Bronchial epithelial cell (primary cell): ENCODE measurements around the gene CREM. TPM values are rescaled to one million over a fixed set of nuclear protein-coding genes. Genes with fewer than 3 reads are reported as not detected.

ENCODE experiments used
- DNase-seq: peaks from one replicate; pipeline ENCODE4 v3.0.0-alpha.2; 2010; ENCODE audit warnings: low read depth
- FAIRE-seq: peaks from 2 replicates; lab custom pipeline; 2011; peaks lifted over from hg19 to GRCh38; lab: Jason Lieb, UNC
- H3K27me3 ChIP-seq: 2 replicates; pipeline ENCODE4 v1.5.1; 2011; ENCODE audit warnings: low read length; ENCODE audit not compliant: control insufficient read depth, insufficient read depth
- H3K36me3 ChIP-seq: 2 replicates; pipeline ENCODE4 v1.5.1; 2011; ENCODE audit warnings: low read length; ENCODE audit not compliant: control insufficient read depth, insufficient read depth
- H3K4me3 ChIP-seq: 2 replicates; pipeline ENCODE4 v1.5.1; 2011; ENCODE audit warnings: mild to moderate bottlenecking, low read depth, low read length, control low read depth
- total RNA-seq: library from RNA; depleted of rRNA; stranded (reverse); fragments of >200 nt; gene quantifications from 2 replicates; pipeline ENCODE4 v1.2.1, GENCODE V29; 2014
- TF ChIP-seq, protein P1 (sequence below): IDR thresholded peaks from 2 replicates; pipeline ENCODE4 v1.5.1; 2011; ENCODE audit warnings: mild to moderate bottlenecking, moderate library complexity, low read length, control low read depth, inconsistent platforms; ENCODE audit not compliant: insufficient read depth, severe bottlenecking

The CREM gene
- total RNA-seq, 1 donor from 2014 or later, result 23.7 TPM

DNA sequence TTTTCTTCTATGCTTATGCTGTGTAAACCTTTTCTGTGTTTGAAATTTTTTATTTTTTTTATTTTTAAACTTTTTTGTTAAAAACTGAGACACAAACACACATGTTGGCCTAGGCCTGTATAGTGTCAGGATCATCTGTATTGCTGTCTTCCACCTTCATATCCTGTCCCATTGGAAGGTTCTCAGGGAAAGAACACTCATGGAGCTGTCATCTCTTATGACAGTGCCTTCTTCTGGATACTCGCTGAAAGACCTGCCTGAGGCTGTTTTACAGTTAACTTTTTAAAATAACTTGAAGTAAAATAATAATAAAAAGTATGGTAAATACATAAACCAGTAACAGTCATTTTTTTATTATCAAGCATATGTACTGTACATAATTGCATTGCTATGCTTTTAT, 34.1 kb downstream of the CREM start:
- Histone ChIP-seq H3K4me3 (no peak overlapping the region), H3K36me3 (no peaks in the 10 kb centered on the region), H3K27me3 (no peaks in the 10 kb centered on the region)
- FAIRE-seq (no peak), DNase-seq (no peak)
- TF ChIP-seq, protein P1, sequence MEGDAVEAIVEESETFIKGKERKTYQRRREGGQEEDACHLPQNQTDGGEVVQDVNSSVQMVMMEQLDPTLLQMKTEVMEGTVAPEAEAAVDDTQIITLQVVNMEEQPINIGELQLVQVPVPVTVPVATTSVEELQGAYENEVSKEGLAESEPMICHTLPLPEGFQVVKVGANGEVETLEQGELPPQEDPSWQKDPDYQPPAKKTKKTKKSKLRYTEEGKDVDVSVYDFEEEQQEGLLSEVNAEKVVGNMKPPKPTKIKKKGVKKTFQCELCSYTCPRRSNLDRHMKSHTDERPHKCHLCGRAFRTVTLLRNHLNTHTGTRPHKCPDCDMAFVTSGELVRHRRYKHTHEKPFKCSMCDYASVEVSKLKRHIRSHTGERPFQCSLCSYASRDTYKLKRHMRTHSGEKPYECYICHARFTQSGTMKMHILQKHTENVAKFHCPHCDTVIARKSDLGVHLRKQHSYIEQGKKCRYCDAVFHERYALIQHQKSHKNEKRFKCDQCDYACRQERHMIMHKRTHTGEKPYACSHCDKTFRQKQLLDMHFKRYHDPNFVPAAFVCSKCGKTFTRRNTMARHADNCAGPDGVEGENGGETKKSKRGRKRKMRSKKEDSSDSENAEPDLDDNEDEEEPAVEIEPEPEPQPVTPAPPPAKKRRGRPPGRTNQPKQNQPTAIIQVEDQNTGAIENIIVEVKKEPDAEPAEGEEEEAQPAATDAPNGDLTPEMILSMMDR, result no peak

DNA sequence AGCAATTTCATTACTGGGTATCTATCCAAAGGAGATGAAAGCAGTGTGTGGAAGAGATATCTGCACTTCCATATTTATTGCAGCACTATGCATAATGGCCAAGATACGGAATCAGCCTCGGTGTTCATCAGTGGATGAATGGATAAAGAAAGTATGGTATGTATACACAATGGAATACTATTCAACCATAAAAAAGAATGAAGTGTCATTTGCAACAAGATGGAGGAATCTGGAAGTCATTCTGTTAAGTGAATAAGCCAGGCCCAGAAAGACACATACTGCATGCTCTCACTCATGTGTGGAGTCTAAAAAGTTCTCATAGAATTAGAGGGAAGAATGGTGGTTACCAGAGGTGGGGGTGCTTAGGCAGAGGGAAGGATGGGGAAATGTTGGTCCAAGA, 35.3 kb downstream of the CREM start:
- H3K27me3 ChIP-seq, result no peaks in the 10 kb centered on the region
- TF ChIP-seq, protein P1, result no peak
- no peaks in the 10 kb centered on the region for H3K36me3 ChIP-seq
- FAIRE-seq, result no peak
- no peak overlapping the region for H3K4me3 ChIP-seq
- no peak for DNase-seq

GRCh38 chr10:35165136-35165535, 38.5 kb downstream of the CREM start:
- no peak for FAIRE-seq
- DNase-seq, result no peak
- Histone ChIP-seq H3K4me3 (no peak overlapping the region), H3K27me3 (no peaks in the 10 kb centered on the region), H3K36me3 (no peaks in the 10 kb centered on the region)
- TF ChIP-seq, protein P1, result no peak

DNA sequence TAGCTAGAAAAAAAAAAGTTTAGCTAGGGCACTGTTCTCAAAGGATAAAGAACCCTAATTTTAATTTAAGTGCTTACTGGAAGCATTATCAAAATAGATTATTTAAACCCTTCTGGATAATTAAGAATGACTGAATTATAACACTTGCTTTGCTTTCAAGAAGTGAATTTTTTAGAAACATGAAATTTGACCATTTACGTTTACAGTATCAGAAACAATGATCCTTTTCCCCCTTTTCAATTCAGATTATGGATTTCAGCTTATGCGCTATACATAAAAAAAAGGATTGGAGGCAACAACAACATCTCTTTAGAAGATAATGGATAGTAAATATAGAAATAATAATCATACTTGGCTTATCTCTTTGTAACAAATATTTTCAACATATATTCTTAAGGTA, 39.2 kb downstream of the CREM start:
- Histone ChIP-seq H3K4me3 (no peak overlapping the region), H3K36me3 (no peaks in the 10 kb centered on the region), H3K27me3 (no peaks in the 10 kb centered on the region)
- TF ChIP-seq, protein P1, result no peak
- no peak for FAIRE-seq
- no peak for DNase-seq

GRCh38 chr10:35166607-35167006, 40.0 kb downstream of the CREM start:
- TF ChIP-seq, protein P1, result no peak
- DNase-seq (no peak), FAIRE-seq (no peak)
- H3K36me3 ChIP-seq, result no peaks in the 10 kb centered on the region
- no peaks in the 10 kb centered on the region for H3K27me3 ChIP-seq
- H3K4me3 ChIP-seq, result no peak overlapping the region

DNA sequence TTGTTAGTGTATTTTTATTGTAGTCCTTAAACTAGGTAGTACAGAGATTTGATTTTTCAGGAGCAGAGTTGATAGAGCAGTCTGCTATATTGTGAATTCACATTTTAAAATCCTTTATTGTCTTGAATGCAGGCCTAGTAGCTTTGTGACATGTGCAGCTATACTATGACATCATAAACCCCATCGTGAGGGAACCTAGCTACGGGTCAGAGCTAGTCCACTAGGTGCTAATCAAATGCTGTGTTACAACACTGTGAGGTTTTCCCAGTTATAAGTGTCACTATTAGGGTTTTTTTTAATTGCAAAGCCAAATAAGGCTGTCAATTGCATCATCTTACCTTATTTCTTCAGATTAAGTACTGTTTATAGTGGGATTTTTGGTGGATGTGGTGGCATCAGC, 40.7 kb downstream of the CREM start:
- no peaks in the 10 kb centered on the region for H3K36me3 ChIP-seq
- TF ChIP-seq, protein P1, result no peak
- DNase-seq (no peak), FAIRE-seq (no peak)
- no peaks in the 10 kb centered on the region for H3K27me3 ChIP-seq
- H3K4me3 ChIP-seq, result no peak overlapping the region
